ENCODE data around the gene ZNF692. TPM values are rescaled to one million over a fixed set of nuclear protein-coding genes. Genes with fewer than 3 reads are reported as not detected.

Gene ZNF692
- total and polyA plus RNA-seq, 2 donors (not counting 3 experiments of a cell fraction or from before 2014, with no cell fraction given): 32.6 to 36.6 TPM

DNA sequence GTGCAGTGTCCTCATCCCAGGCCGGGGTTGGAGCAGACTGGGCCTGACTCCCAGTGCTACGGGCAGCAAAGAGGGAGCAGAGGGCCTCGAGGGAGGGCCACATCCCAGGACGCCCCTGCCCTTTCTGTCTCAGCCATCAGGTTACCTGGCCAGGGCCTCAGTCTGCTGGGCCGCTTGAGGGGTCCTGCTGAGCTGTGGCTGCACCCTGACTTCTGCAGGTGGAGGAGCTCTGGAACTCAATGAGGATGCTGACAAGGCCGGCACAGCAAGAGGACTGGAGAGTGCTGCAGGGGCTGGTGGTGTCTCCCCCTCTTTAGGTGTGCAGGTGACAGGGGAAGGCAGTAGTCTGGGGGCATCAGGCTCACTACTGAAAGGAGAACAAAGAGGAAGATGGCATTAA is 3.3 kb downstream of the ZNF692 start:
- BruUV-seq (replicated peaks): no TSS peak

More for the DNA sequence above, 3.3 kb downstream of the ZNF692 start:
- no peaks in the 10 kb centered on the region for H3K9me3 ChIP-seq (replicated peaks; ENCODE audit: control insufficient read depth, insufficient read depth, low read length)
- H3K4me3 ChIP-seq (replicated peaks in 1 of 3; ENCODE audit: insufficient read depth in 1 of 3, low read depth in 1 of 3, low read length in 3 of 3): no peak overlapping the region
- peaks cover 0 to 7% of the 10 kb centered on the region in 2 experiments for H3K36me3 ChIP-seq (ENCODE audit: control insufficient read depth in 2 of 2, extremely low read depth in 1 of 2, insufficient read depth in 2 of 2, low read length in 2 of 2)
- H3K9me1 ChIP-seq (replicated peaks; ENCODE audit: control insufficient read depth, extremely low read depth, insufficient read depth, low read length): no peaks in the 10 kb centered on the region
- ChIA-PET CTCF (no interaction called here), POLR2A (no interaction called here)
- no peak overlapping the region for H3K27ac ChIP-seq (ENCODE audit: insufficient read depth, low read depth, low read length)
- H3K4me2 ChIP-seq (ENCODE audit: insufficient read depth, low read length): no peak overlapping the region
- H3K27me3 ChIP-seq (ENCODE audit: control insufficient read depth in 2 of 2, insufficient read depth in 2 of 2, low read length in 2 of 2): no peaks in the 10 kb centered on the region
- DNase-seq (ENCODE audit: low read depth, low spot score): no peak
- H3K79me2 ChIP-seq (ENCODE audit: control insufficient read depth, insufficient read depth, low read length): peaks cover 10% of the 10 kb centered on the region
- intact Hi-C loops (cut with micrococcal nuclease): no loop called here
- no peak overlapping the region for H2AFZ ChIP-seq (ENCODE audit: low read depth, low read length)
- dilution Hi-C loops (cut with MboI; ENCODE audit: extremely low pct_ligation_motif_present, low sequenced_read_pairs): no loop called here
- FAIRE-seq: no peak
- no peaks in the 10 kb centered on the region for H4K20me1 ChIP-seq (replicated peaks; ENCODE audit: control insufficient read depth, extremely low read depth, insufficient read depth, low read length)
- TF ChIP-seq POLR2AphosphoS5 (IDR thresholded peaks at IDR 0.05; ENCODE audit: insufficient read depth, low read depth, low read length) (no peak), GATA2 (IDR thresholded peaks at IDR 0.05; ENCODE audit: insufficient read depth, insufficient read length, low read depth, low read length) (no peak), POLR2A (IDR thresholded peaks at IDR 0.05; ENCODE audit: low read depth, low read length) (no peak), JUN (IDR thresholded peaks at IDR 0.05; ENCODE audit: borderline replicate concordance, insufficient read depth, insufficient read length, low read depth) (no peak), FOS (IDR thresholded peaks at IDR 0.05; ENCODE audit: borderline replicate concordance, insufficient read depth, low read length) (no peak), MYC (IDR thresholded peaks at IDR 0.05; ENCODE audit: low read depth, low read length) (no peak), EZH2 (IDR thresholded peaks at IDR 0.05; ENCODE audit: borderline replicate concordance, low read depth, low read length, severe bottlenecking) (no peak)
- TF ChIP-seq, protein P1, sequence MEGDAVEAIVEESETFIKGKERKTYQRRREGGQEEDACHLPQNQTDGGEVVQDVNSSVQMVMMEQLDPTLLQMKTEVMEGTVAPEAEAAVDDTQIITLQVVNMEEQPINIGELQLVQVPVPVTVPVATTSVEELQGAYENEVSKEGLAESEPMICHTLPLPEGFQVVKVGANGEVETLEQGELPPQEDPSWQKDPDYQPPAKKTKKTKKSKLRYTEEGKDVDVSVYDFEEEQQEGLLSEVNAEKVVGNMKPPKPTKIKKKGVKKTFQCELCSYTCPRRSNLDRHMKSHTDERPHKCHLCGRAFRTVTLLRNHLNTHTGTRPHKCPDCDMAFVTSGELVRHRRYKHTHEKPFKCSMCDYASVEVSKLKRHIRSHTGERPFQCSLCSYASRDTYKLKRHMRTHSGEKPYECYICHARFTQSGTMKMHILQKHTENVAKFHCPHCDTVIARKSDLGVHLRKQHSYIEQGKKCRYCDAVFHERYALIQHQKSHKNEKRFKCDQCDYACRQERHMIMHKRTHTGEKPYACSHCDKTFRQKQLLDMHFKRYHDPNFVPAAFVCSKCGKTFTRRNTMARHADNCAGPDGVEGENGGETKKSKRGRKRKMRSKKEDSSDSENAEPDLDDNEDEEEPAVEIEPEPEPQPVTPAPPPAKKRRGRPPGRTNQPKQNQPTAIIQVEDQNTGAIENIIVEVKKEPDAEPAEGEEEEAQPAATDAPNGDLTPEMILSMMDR (IDR thresholded peaks at IDR 0.05; ENCODE audit: extremely low read depth in 1 of 2, insufficient read depth in 1 of 2, low read depth in 1 of 2, low read length in 2 of 2): no peak
- TF ChIP-seq, protein P2, sequence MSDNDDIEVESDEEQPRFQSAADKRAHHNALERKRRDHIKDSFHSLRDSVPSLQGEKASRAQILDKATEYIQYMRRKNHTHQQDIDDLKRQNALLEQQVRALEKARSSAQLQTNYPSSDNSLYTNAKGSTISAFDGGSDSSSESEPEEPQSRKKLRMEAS (IDR thresholded peaks at IDR 0.05; ENCODE audit: insufficient read depth, insufficient read length): no peak
- H3K9ac ChIP-seq (replicated peaks; ENCODE audit: extremely low read depth, insufficient read depth, low read length): no peak overlapping the region
- H3K4me1 ChIP-seq (ENCODE audit: control insufficient read depth, extremely low read depth, insufficient read depth, low read length): peaks cover 18% of the 10 kb centered on the region
